ENCODE results near the gene NCK2. TPM values are rescaled to one million over a fixed set of nuclear protein-coding genes. Genes with fewer than 3 reads are reported as not detected.

NCK2 gene
- total RNA-seq, 1 experiment from 2014 or later, result 49.2 TPM

GRCh38 chr2:105903051-105903674 lies 158.5 kb downstream of the NCK2 start:
- Histone ChIP-seq H4K8ac (replicated peaks; ENCODE audit: insufficient read length, low read depth, low read length) (no peak overlapping the region), H3K18ac (ENCODE audit: insufficient read length, low read depth, low read length) (no peak overlapping the region), H2BK5ac (ENCODE audit: insufficient read length, low read length) (no peak overlapping the region), H2AK5ac (ENCODE audit: insufficient read length, low read length) (no peak overlapping the region), H2BK120ac (ENCODE audit: low read depth, low read length, poor library complexity, severe bottlenecking) (no peak overlapping the region), H3K23me2 (ENCODE audit: insufficient read length, low read depth, low read length, poor library complexity, severe bottlenecking) (no peaks in the 10 kb centered on the region), H2BK12ac (ENCODE audit: insufficient read length, low read depth, low read length) (no peak overlapping the region), H3K79me1 (ENCODE audit: insufficient read depth, low read depth, low read length, poor library complexity, severe bottlenecking) (no peaks in the 10 kb centered on the region), H3K23ac (ENCODE audit: insufficient read length, low read depth, low read length) (no peak overlapping the region), H3K79me2 (ENCODE audit: insufficient read depth, low read length) (no peaks in the 10 kb centered on the region), H3K4me1 (ENCODE audit: insufficient read depth, low read length) (no peaks in the 10 kb centered on the region), H3K14ac (ENCODE audit: insufficient read depth, low read length) (no peak overlapping the region), H3K27ac (ENCODE audit: insufficient read length, low read depth, low read length) (no peak overlapping the region), H2BK20ac (ENCODE audit: low read depth, low read length, poor library complexity, severe bottlenecking) (no peak overlapping the region), H3K27me3 (ENCODE audit: insufficient read depth, low read length) (no peaks in the 10 kb centered on the region), H3K9ac (ENCODE audit: extremely low read depth, insufficient read length, low read length) (no peak overlapping the region), H3K4me2 (ENCODE audit: insufficient read depth, insufficient read length, low read length) (no peak overlapping the region), H3K9me3 (ENCODE audit: control insufficient read depth, low read depth, low read length) (no peaks in the 10 kb centered on the region), H4K5ac (ENCODE audit: insufficient read length, low read depth, low read length) (no peak overlapping the region), H3K4ac (ENCODE audit: low read depth, low read length) (no peak overlapping the region), H3K56ac (ENCODE audit: insufficient read length, low read depth, low read length) (no peak overlapping the region), H4K91ac (ENCODE audit: insufficient read length, low read depth, low read length) (no peak overlapping the region), H3T11ph (ENCODE audit: low read length) (no peak overlapping the region), H4K20me1 (ENCODE audit: control insufficient read depth, insufficient read depth, insufficient read length) (no peaks in the 10 kb centered on the region), H2AFZ (ENCODE audit: low read length) (no peak overlapping the region), H2BK15ac (ENCODE audit: low read depth, low read length) (no peak overlapping the region)
- Mint-ChIP-seq H3K4me1 (no peaks in the 10 kb centered on the region), H3K27ac (no peak overlapping the region), H3K27me3 (ENCODE audit: low read depth) (peaks cover 3% of the 10 kb centered on the region), H3K9me3 (peaks cover 7 to 10% of the 10 kb centered on the region in 2 experiments; a peak in 4 of 5 replicates), H3K4me3 (no peak overlapping the region), H3K36me3 (ENCODE audit: insufficient read depth in 1 of 3, low read depth in 3 of 3) (peaks cover 0 to 7% (median 3%) of the 10 kb centered on the region in 3 experiments; a peak in 4 of 7 replicates)
- DNase-seq, result no peak
- TF ChIP-seq, protein P1, sequence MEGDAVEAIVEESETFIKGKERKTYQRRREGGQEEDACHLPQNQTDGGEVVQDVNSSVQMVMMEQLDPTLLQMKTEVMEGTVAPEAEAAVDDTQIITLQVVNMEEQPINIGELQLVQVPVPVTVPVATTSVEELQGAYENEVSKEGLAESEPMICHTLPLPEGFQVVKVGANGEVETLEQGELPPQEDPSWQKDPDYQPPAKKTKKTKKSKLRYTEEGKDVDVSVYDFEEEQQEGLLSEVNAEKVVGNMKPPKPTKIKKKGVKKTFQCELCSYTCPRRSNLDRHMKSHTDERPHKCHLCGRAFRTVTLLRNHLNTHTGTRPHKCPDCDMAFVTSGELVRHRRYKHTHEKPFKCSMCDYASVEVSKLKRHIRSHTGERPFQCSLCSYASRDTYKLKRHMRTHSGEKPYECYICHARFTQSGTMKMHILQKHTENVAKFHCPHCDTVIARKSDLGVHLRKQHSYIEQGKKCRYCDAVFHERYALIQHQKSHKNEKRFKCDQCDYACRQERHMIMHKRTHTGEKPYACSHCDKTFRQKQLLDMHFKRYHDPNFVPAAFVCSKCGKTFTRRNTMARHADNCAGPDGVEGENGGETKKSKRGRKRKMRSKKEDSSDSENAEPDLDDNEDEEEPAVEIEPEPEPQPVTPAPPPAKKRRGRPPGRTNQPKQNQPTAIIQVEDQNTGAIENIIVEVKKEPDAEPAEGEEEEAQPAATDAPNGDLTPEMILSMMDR (conservative IDR thresholded peaks at IDR 0.05), result no peak
- no CpG with 5 or more reads among the region's 7 CpGs for WGBS (ENCODE audit: extremely low coverage, insufficient read length, low lambda C conversion rate)
